ENCODE data around the gene CCDC28A. TPM values are rescaled to one million over a fixed set of nuclear protein-coding genes. Genes with fewer than 3 reads are reported as not detected.

CCDC28A gene
- total RNA-seq, 1 experiment from 2014 or later = 12.3 TPM

DNA sequence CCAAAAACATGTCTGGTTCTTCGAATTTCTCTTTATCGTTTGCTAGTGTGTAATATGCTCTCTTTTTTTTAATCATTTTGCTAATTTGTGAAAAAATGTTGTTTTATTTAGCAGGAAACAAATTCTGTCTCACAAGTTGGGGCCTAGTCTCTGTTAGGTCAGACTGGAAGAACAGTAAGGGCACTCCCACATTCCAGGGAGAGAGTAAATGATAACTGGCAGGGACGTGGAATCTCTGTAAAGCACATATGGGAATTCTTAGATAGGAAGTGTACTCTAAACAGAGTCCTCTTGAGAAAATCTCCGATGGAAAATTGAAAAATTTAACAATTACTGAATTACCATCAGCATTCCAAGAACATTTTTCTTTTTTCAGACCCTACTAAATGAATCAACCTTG is 16.4 kb upstream of the CCDC28A start:
- Histone ChIP-seq H3K79me2 (ENCODE audit: low read depth) (no peaks in the 10 kb centered on the region), H3K4me2 (no peak overlapping the region), H3K9me3 (ENCODE audit: insufficient read depth, low read depth) (no peaks in the 10 kb centered on the region), H3K27me3 (ENCODE audit: insufficient read depth, low read depth) (no peaks in the 10 kb centered on the region), H4K20me1 (ENCODE audit: insufficient read depth) (no peaks in the 10 kb centered on the region), H3F3A (ENCODE audit: insufficient read depth, low read depth) (no peaks in the 10 kb centered on the region), H3K4me3 (no peak overlapping the region), H3K4me1 (replicated peaks; ENCODE audit: insufficient read depth) (no peaks in the 10 kb centered on the region), H2AFZ (no peak overlapping the region), H3K9me2 (ENCODE audit: insufficient read depth) (no peaks in the 10 kb centered on the region), H3K36me3 (ENCODE audit: low read depth) (no peaks in the 10 kb centered on the region), H3K27ac (no peak overlapping the region)
- no TSS peak for BruUV-seq (replicated peaks)
- no peak for DNase-seq
- TF ChIP-seq EZH2 (IDR thresholded peaks at IDR 0.05; ENCODE audit: low read depth) = no peak
- TF ChIP-seq, protein P1, sequence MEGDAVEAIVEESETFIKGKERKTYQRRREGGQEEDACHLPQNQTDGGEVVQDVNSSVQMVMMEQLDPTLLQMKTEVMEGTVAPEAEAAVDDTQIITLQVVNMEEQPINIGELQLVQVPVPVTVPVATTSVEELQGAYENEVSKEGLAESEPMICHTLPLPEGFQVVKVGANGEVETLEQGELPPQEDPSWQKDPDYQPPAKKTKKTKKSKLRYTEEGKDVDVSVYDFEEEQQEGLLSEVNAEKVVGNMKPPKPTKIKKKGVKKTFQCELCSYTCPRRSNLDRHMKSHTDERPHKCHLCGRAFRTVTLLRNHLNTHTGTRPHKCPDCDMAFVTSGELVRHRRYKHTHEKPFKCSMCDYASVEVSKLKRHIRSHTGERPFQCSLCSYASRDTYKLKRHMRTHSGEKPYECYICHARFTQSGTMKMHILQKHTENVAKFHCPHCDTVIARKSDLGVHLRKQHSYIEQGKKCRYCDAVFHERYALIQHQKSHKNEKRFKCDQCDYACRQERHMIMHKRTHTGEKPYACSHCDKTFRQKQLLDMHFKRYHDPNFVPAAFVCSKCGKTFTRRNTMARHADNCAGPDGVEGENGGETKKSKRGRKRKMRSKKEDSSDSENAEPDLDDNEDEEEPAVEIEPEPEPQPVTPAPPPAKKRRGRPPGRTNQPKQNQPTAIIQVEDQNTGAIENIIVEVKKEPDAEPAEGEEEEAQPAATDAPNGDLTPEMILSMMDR (conservative IDR thresholded peaks at IDR 0.05) = no peak
- POLR2A ChIA-PET (ENCODE audit: unreplicated experiment) = no interaction called here
- intact Hi-C loops (cut with micrococcal nuclease; ENCODE audit: unreplicated experiment) = no loop called here
- CTCF ChIA-PET = no interaction called here

DNA sequence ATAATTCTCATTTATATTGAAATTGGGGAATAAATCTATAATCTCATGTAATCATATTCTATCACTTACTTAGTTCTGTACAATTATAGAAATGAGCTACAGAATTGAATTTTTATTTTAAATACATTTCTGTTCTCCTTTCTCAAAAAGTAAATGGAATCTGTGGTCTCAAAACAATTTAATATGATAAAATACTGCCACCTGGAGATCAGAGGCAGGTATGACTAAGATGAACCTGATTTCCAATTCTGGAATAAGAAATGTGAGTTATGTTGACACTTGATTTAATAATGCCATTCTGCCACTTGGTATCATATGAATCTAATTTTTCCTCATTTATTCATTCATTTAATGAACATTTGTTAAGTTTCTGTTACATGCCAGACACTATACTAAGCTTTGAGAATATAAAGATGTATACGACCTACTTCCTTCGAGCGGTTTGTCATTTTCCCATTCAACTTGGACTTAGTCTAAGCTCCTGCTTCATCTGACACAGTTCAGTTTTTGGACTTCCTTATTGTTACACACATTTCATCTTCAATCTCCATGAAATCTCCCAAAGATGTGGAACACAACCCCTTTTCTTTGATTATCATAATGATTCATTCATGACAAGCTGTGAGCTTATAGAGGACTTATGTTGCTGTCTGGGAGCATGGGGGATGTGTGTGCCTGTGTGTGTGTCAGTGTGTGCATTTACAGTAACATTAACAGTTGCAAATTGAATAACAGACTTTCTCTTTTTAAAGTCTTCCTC is 7.5 kb upstream of the CCDC28A start:
- H3K9me3 ChIP-seq (ENCODE audit: insufficient read depth, low read depth) = no peaks in the 10 kb centered on the region
- TF ChIP-seq EZH2 (IDR thresholded peaks at IDR 0.05; ENCODE audit: low read depth) = no peak
- TF ChIP-seq, protein P1 (conservative IDR thresholded peaks at IDR 0.05) = peak; percentile 95
- no peaks in the 10 kb centered on the region for H3K9me2 ChIP-seq (ENCODE audit: insufficient read depth)
- H3K36me3 ChIP-seq (ENCODE audit: low read depth) = no peaks in the 10 kb centered on the region
- H3K4me1 ChIP-seq (replicated peaks; ENCODE audit: insufficient read depth) = no peaks in the 10 kb centered on the region
- DNase-seq = peak in 1 of 2 experiments; percentile 60
- no peaks in the 10 kb centered on the region for H4K20me1 ChIP-seq (ENCODE audit: insufficient read depth)
- H3K27me3 ChIP-seq (ENCODE audit: insufficient read depth, low read depth) = no peaks in the 10 kb centered on the region
- H3F3A ChIP-seq (ENCODE audit: insufficient read depth, low read depth) = no peaks in the 10 kb centered on the region
- no peaks in the 10 kb centered on the region for H3K79me2 ChIP-seq (ENCODE audit: low read depth)
- H2AFZ ChIP-seq = no peak overlapping the region
- ChIA-PET POLR2A (ENCODE audit: unreplicated experiment) (no interaction called here), CTCF (no interaction called here)
- H3K4me3 ChIP-seq = no peak overlapping the region
- no TSS peak for BruUV-seq (replicated peaks)
- intact Hi-C loops (cut with micrococcal nuclease; ENCODE audit: unreplicated experiment) = loop anchor here (1.0 kb wide), 3 partner anchors 178 to 650 kb away; partner anchors contain the start of gene HEBP2
- H3K4me2 ChIP-seq = no peak overlapping the region
- H3K27ac ChIP-seq = no peak overlapping the region

DNA sequence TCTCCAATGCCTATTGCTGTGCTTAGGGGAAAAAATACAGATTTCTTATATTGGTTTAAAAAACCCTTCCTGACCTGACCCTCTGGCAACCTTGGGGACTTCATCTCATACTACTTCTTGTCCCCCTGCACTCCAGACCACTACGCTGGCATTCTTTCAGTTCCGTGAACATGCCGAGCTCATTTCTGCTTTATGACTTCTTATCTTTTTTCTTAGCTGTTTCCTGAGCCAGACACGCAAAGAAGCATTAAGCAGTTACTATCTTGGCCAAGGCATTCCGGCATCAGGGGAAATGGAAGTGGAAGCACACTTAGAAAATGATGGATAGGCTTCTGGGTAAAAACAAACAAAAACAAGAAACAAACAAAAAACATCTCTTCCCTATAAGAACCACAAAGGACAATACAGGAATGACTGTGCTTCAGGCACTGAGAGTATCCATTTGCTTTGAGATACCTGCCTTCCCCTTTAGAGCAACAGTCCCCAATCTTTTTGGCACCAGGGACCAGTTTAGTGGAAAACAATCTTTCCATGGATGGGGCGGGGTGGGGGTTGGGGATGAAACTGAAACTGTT is 4.4 kb upstream of the CCDC28A start:
- H3K9me2 ChIP-seq (ENCODE audit: insufficient read depth) = no peaks in the 10 kb centered on the region
- TF ChIP-seq EZH2 (IDR thresholded peaks at IDR 0.05; ENCODE audit: low read depth) = no peak
- TF ChIP-seq, protein P1 (conservative IDR thresholded peaks at IDR 0.05) = no peak
- ChIA-PET CTCF (no interaction called here), POLR2A (ENCODE audit: unreplicated experiment) (no interaction called here)
- intact Hi-C loops (cut with micrococcal nuclease; ENCODE audit: unreplicated experiment) = no loop called here
- H2AFZ ChIP-seq = no peak overlapping the region
- H3F3A ChIP-seq (ENCODE audit: insufficient read depth, low read depth) = no peaks in the 10 kb centered on the region
- no peaks in the 10 kb centered on the region for H4K20me1 ChIP-seq (ENCODE audit: insufficient read depth)
- H3K9me3 ChIP-seq (ENCODE audit: insufficient read depth, low read depth) = no peaks in the 10 kb centered on the region
- no peak for DNase-seq
- no peak overlapping the region for H3K4me2 ChIP-seq
- H3K27me3 ChIP-seq (ENCODE audit: insufficient read depth, low read depth) = no peaks in the 10 kb centered on the region
- peaks cover 11% of the 10 kb centered on the region for H3K4me1 ChIP-seq (replicated peaks; ENCODE audit: insufficient read depth)
- H3K27ac ChIP-seq = no peak overlapping the region
- no TSS peak for BruUV-seq (replicated peaks)
- H3K36me3 ChIP-seq (ENCODE audit: low read depth) = no peaks in the 10 kb centered on the region
- H3K4me3 ChIP-seq = no peak overlapping the region
- peaks cover 4% of the 10 kb centered on the region for H3K79me2 ChIP-seq (ENCODE audit: low read depth)

Measured in PC-9 (cell line).